WTC11 (cell line): ENCODE results near the gene MX2. TPM values are rescaled to one million over a fixed set of nuclear protein-coding genes. Genes with fewer than 3 reads are reported as not detected.
"Not testable (repeated sequence)": the region's sequence is repeated elsewhere in the genome, so short reads cannot be mapped to it uniquely, and the experiment has no call there.

Experiments used
- ATAC-seq: fragments of 200-7000 bp; cut with Tn5 transposase; 2 replicates; pipeline ENCODE4 v1.10.0; 2021; ENCODE audit warnings: mild to moderate bottlenecking, moderate library complexity
- CTCF ChIA-PET: fragments of 300-600 bp; sonication (Branson Sonifier 250); formaldehyde crosslinking; loops from one replicate; lab custom pipeline; 2021; ENCODE audit warnings: antibody characterized with exemption; lab: Charles Lee
- POLR2A ChIA-PET: fragments of 350-600 bp; sonication (Branson Sonifier 250); formaldehyde crosslinking; loops from one replicate; lab custom pipeline; 2021; ENCODE audit warnings: antibody characterized with exemption; lab: Charles Lee
- DNase-seq: peaks from one replicate; pipeline ENCODE4 v3.0.0; 2021; ENCODE audit warnings: low spot score
- H3K27ac Mint-ChIP-seq: 2 replicates; pipeline ENCODE4 v1.8.0; 2021; ENCODE audit warnings: mixed read lengths
- H3K27me3 Mint-ChIP-seq: 2 replicates; pipeline ENCODE4 v1.8.0; 2021; ENCODE audit warnings: low read depth, mild to moderate bottlenecking, moderate library complexity, mixed read lengths
- H3K36me3 Mint-ChIP-seq: 2 replicates; pipeline ENCODE4 v1.8.0; 2021; ENCODE audit warnings: mixed read lengths
- H3K4me1 Mint-ChIP-seq: 2 replicates; pipeline ENCODE4 v1.8.0; 2022; ENCODE audit warnings: mixed read lengths
- H3K4me3 Mint-ChIP-seq: 2 replicates; pipeline ENCODE4 v1.8.0; 2021; ENCODE audit warnings: mild to moderate bottlenecking, moderate library complexity, mixed read lengths
- H3K9me3 Mint-ChIP-seq: 2 replicates; pipeline ENCODE4 v1.8.0; 2021; ENCODE audit warnings: mixed read lengths
- MYBL2 ChIP-seq: sonication (generic); formaldehyde crosslinking; IDR thresholded peaks from 2 replicates; pipeline ENCODE4 v1.8.1; 2023; ENCODE audit warnings: mild to moderate bottlenecking, moderate library complexity, missing genetic modification reagents
- TP53 ChIP-seq: sonication (generic); formaldehyde crosslinking; IDR thresholded peaks from 2 replicates; pipeline ENCODE4 v1.8.1; 2023; ENCODE audit warnings: mild to moderate bottlenecking, missing genetic modification reagents
- ZMAT4 ChIP-seq: fragments of 250-450 bp; sonication (Bioruptor Pico); IDR thresholded peaks from 2 replicates; pipeline ENCODE4 v1.9.0; 2021; ENCODE audit warnings: mild to moderate bottlenecking
- ZNF121 ChIP-seq: sonication (generic); formaldehyde crosslinking; IDR thresholded peaks from 2 replicates; pipeline ENCODE4 v1.8.0; 2023; ENCODE audit warnings: missing genetic modification reagents
- ZNF423 ChIP-seq: fragments of 250-450 bp; sonication (Bioruptor Pico); IDR thresholded peaks from 2 replicates; pipeline ENCODE4 v2.1.2; 2022; ENCODE audit warnings: mild to moderate bottlenecking, moderate library complexity
- total RNA-seq: library from RNA; stranded (reverse); gene quantifications from 3 replicates; pipeline ENCODE4 v1.2.3, GENCODE V29; 2021
- TF ChIP-seq, protein P1 (sequence below): sonication (generic); formaldehyde crosslinking; IDR thresholded peaks from 2 replicates; pipeline ENCODE4 v1.8.1; 2022; ENCODE audit warnings: low read depth, mild to moderate bottlenecking, moderate library complexity, missing genetic modification reagents, borderline replicate concordance
- TF ChIP-seq, protein P2 (sequence below): sonication (generic); formaldehyde crosslinking; IDR thresholded peaks from 2 replicates; pipeline ENCODE4 v1.8.0; 2022; ENCODE audit warnings: mild to moderate bottlenecking, missing genetic modification reagents
- TF ChIP-seq, protein P3 (sequence below): sonication (generic); formaldehyde crosslinking; IDR thresholded peaks from 2 replicates; pipeline ENCODE4 v1.8.1; 2023; ENCODE audit warnings: mild to moderate bottlenecking, missing genetic modification reagents, borderline replicate concordance
- TF ChIP-seq, protein P4 (sequence below): fragments of 200-600 bp; IDR thresholded peaks from 2 replicates; pipeline ENCODE4 v1.8.0; 2022; ENCODE audit warnings: antibody characterized with exemption
- TF ChIP-seq, protein P5 (sequence below): fragments of 250-450 bp; sonication (Bioruptor Pico); IDR thresholded peaks from 2 replicates; pipeline ENCODE4 v1.9.0; 2021; ENCODE audit warnings: mild to moderate bottlenecking

The MX2 gene
- total RNA-seq, 1 experiment from 2014 or later: 2.6 TPM

- TF ChIP-seq, protein P1, sequence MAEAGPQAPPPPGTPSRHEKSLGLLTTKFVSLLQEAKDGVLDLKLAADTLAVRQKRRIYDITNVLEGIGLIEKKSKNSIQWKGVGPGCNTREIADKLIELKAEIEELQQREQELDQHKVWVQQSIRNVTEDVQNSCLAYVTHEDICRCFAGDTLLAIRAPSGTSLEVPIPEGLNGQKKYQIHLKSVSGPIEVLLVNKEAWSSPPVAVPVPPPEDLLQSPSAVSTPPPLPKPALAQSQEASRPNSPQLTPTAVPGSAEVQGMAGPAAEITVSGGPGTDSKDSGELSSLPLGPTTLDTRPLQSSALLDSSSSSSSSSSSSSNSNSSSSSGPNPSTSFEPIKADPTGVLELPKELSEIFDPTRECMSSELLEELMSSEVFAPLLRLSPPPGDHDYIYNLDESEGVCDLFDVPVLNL (CRISPR knock-in tag): no peak
- TF ChIP-seq MYBL2 (no peak), ZMAT4 (no peak), TP53 (CRISPR knock-in tag) (no peak)
- TF ChIP-seq, protein P2, sequence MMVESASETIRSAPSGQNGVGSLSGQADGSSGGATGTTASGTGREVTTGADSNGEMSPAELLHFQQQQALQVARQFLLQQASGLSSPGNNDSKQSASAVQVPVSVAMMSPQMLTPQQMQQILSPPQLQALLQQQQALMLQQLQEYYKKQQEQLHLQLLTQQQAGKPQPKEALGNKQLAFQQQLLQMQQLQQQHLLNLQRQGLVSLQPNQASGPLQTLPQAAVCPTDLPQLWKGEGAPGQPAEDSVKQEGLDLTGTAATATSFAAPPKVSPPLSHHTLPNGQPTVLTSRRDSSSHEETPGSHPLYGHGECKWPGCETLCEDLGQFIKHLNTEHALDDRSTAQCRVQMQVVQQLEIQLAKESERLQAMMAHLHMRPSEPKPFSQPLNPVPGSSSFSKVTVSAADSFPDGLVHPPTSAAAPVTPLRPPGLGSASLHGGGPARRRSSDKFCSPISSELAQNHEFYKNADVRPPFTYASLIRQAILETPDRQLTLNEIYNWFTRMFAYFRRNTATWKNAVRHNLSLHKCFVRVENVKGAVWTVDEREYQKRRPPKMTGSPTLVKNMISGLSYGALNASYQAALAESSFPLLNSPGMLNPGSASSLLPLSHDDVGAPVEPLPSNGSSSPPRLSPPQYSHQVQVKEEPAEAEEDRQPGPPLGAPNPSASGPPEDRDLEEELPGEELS: no peak
- TF ChIP-seq, protein P3, sequence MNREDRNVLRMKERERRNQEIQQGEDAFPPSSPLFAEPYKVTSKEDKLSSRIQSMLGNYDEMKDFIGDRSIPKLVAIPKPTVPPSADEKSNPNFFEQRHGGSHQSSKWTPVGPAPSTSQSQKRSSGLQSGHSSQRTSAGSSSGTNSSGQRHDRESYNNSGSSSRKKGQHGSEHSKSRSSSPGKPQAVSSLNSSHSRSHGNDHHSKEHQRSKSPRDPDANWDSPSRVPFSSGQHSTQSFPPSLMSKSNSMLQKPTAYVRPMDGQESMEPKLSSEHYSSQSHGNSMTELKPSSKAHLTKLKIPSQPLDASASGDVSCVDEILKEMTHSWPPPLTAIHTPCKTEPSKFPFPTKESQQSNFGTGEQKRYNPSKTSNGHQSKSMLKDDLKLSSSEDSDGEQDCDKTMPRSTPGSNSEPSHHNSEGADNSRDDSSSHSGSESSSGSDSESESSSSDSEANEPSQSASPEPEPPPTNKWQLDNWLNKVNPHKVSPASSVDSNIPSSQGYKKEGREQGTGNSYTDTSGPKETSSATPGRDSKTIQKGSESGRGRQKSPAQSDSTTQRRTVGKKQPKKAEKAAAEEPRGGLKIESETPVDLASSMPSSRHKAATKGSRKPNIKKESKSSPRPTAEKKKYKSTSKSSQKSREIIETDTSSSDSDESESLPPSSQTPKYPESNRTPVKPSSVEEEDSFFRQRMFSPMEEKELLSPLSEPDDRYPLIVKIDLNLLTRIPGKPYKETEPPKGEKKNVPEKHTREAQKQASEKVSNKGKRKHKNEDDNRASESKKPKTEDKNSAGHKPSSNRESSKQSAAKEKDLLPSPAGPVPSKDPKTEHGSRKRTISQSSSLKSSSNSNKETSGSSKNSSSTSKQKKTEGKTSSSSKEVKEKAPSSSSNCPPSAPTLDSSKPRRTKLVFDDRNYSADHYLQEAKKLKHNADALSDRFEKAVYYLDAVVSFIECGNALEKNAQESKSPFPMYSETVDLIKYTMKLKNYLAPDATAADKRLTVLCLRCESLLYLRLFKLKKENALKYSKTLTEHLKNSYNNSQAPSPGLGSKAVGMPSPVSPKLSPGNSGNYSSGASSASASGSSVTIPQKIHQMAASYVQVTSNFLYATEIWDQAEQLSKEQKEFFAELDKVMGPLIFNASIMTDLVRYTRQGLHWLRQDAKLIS (CRISPR knock-in tag): no peak
- TF ChIP-seq, protein P4, sequence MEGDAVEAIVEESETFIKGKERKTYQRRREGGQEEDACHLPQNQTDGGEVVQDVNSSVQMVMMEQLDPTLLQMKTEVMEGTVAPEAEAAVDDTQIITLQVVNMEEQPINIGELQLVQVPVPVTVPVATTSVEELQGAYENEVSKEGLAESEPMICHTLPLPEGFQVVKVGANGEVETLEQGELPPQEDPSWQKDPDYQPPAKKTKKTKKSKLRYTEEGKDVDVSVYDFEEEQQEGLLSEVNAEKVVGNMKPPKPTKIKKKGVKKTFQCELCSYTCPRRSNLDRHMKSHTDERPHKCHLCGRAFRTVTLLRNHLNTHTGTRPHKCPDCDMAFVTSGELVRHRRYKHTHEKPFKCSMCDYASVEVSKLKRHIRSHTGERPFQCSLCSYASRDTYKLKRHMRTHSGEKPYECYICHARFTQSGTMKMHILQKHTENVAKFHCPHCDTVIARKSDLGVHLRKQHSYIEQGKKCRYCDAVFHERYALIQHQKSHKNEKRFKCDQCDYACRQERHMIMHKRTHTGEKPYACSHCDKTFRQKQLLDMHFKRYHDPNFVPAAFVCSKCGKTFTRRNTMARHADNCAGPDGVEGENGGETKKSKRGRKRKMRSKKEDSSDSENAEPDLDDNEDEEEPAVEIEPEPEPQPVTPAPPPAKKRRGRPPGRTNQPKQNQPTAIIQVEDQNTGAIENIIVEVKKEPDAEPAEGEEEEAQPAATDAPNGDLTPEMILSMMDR: no peak
- TF ChIP-seq, protein P5, sequence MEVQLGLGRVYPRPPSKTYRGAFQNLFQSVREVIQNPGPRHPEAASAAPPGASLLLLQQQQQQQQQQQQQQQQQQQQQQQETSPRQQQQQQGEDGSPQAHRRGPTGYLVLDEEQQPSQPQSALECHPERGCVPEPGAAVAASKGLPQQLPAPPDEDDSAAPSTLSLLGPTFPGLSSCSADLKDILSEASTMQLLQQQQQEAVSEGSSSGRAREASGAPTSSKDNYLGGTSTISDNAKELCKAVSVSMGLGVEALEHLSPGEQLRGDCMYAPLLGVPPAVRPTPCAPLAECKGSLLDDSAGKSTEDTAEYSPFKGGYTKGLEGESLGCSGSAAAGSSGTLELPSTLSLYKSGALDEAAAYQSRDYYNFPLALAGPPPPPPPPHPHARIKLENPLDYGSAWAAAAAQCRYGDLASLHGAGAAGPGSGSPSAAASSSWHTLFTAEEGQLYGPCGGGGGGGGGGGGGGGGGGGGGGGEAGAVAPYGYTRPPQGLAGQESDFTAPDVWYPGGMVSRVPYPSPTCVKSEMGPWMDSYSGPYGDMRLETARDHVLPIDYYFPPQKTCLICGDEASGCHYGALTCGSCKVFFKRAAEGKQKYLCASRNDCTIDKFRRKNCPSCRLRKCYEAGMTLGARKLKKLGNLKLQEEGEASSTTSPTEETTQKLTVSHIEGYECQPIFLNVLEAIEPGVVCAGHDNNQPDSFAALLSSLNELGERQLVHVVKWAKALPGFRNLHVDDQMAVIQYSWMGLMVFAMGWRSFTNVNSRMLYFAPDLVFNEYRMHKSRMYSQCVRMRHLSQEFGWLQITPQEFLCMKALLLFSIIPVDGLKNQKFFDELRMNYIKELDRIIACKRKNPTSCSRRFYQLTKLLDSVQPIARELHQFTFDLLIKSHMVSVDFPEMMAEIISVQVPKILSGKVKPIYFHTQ: no peak
- TF ChIP-seq, all 79 proteins: peak for 0
Observed at GRCh38 chr21:41359286-41359685, 2.5 kb upstream of the MX2 start (continued).

GRCh38 chr21:41359754-41360071, 2.1 kb upstream of the MX2 start:
- H3K27me3 Mint-ChIP-seq: not testable (repeated sequence)
- TF ChIP-seq ZNF121 (CRISPR knock-in tag) (peak; percentile 89), ZNF423 (CRISPR knock-in tag) (0 out of 2 replicates have a peak, but pooled peaks have one; percentile 11)
- TF ChIP-seq, all 79 proteins: peak for 2; not testable (repeated sequence) for 77
- H3K4me3 Mint-ChIP-seq, DNase-seq, H3K36me3 Mint-ChIP-seq, H3K9me3 Mint-ChIP-seq, ATAC-seq, H3K27ac Mint-ChIP-seq, POLR2A ChIA-PET: not testable (repeated sequence)
- CTCF ChIA-PET: interaction anchor here (1.0 to 3.1 kb wide), 13 partner anchors 9 to 204 kb away, joined by 3 to 76 read pairs (median 4); no protein-coding TSS in a partner anchor
- peaks cover 18% of the 10 kb centered on the region for H3K4me1 Mint-ChIP-seq
